NCI-H2227 treated with DMSO at 0.1 percent for 48 hours (cell line): Measurements from ENCODE around the gene OTOP3.
A peak's percentile ranks its signal among the peaks of the same experiment; 100 is the strongest.
"Not testable (repeated sequence)": the region's sequence is repeated elsewhere in the genome, so short reads cannot be mapped to it uniquely, and the experiment has no call there.

Experiments used
- DNase-seq: peaks from one replicate; lab custom pipeline; 2025; lab: John Stamatoyannopoulos, UW

The OTOP3 gene

GRCh38 chr17:74962622-74963394 lies 27.1 kb downstream of the OTOP3 start:
- no peak for DNase-seq

- DNase-seq = no peak
Observed at GRCh38 chr17:74963656-74964055, 28.0 kb downstream of the OTOP3 start.

DNA sequence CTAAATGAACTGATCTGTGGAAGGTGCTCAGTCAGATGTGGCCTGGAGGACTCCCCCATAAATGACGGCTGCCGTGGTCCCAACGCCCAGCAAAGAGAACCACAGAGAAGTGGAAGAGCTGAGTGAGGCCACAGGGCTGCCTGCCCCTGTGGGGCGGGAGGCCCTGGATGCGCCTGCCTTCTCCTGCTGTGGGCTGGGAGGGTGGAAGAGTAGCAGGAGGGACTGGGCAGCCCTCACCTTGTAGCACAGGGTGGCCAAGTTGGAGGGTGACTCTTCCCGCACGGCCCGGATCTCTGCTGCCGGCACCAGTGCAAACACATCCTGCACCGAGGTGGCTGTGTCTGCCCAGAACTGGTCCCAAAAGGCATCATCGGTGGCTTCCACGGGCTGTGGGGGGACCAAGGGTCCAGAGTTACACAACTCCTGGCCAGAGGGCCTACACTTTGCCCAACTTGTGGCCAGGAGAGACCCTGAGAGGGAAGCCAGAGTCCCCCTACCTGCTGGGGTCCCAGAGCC lies 28.6 kb downstream of the OTOP3 start:
- DNase-seq = no peak

DNA sequence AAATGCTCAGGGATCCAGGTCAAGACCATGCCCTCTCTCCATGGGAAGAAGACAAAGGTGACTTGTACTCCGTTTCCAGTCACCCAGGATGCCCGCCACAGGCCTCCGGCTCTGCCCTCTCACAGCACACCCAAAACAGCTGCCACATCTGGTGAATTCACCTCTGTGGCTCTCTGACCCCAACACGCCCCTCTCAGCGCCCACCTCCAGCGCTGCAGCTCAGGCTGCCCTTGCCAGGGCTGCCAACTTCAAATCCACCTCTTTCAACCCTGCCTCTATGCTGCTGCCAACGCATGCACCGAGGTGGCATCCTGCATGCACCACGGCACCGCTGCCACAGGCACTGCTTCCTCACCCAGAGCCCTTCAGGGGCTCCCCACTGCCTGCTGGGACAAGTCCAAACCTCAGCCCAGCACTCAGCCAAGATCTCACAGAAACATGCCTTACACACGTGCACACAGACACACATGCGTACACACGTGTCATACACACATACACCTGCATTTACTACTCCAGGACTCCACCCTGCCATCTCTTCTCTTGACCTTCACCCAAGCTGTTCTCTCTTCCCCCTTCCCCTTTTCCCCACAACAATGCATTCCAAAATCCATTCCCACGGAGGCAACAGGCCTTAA lies 29.4 kb downstream of the OTOP3 start:
- DNase-seq = no peak

DNA sequence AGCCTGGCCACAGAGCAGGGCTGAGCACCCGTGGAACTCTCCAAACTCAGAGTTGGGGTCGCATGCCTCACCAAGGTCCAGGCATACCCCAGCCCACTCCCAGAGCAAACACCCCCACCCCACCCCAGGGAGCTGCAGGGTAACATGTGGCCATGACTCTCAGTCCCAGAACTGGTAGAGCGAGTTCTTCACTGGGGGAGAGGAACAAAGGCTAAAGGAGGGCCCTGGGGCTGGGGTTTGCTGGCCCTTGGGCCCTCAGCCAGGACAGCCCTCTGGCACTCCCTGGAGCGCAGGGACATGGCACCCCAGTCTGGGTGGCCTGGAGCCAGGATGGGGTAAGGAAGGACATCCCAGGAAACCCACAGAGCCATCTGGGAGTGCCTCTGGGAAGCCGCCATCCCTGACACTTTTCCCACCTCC lies 32.7 kb downstream of the OTOP3 start:
- no peak for DNase-seq

GRCh38 chr17:74969501-74969900 lies 33.8 kb downstream of the OTOP3 start:
- not testable (repeated sequence) for DNase-seq

GRCh38 chr17:74970395-74970794 lies 34.7 kb downstream of the OTOP3 start:
- DNase-seq = no peak

GRCh38 chr17:74971069-74971841 lies 35.6 kb downstream of the OTOP3 start:
- DNase-seq = no peak

DNA sequence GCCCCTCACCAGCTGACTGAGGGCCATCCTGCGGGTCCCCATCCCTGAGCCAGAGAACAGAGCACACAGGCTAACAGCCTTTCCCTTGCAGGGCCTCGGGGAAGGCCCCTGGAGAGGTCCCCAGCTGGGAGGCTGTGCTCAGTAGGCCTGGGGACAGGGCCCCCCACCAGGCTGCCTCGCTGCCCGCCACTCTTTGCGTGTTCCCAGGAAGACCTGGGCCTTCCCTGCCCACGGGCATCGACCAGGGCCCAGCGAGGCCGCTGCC lies 36.1 kb downstream of the OTOP3 start:
- DNase-seq = no peak

- DNase-seq = peak; percentile 45
Observed at GRCh38 chr17:74972107-74972972, 36.6 kb downstream of the OTOP3 start, which contains the start of gene HID1. HID1 (minus strand) TSS chr17:74972759; CDS start chr17:74972656, 103 bp downstream.

DNA sequence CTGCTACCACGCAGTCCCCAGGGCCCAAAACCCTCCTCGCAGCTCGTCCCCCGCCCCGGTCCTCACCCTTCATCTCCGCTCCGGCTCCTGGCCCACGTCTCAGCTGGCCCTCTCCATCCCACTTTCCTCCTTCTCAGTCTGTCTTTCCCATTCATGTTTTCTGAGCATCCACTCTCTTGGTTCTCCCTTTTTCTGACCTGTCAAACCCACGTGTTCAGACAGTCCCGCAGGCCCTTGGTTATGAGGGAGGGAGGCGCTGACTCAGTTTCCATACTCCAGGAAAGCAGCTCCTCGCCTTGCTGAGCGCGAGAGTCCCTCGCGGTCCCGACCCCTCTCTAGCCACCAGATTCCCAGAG lies 37.3 kb downstream of the OTOP3 start:
- DNase-seq = no peak

- DNase-seq = no peak
Observed at GRCh38 chr17:74975943-74976342, 40.2 kb downstream of the OTOP3 start.

- DNase-seq = no peak
Observed at GRCh38 chr17:74977802-74978201, 42.1 kb downstream of the OTOP3 start.

DNA sequence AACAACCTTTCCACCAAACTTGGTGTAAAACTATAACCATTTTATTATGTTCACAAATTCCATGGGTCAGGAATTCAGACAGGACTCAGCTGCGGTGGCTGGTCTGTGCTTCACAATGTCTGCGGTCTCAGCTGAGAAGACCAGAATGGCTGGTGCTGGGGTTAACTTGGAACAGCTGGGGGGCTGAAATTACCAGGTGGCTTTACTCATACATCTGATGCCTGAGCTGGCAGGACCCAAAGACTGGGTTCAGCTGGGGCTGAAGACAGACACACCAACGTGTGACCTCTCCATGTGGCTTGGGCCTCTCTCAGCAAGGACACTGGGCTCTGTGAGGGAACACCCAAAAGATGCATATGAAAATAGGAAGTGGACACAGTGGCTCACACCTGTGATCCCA lies 42.5 kb downstream of the OTOP3 start:
- no peak for DNase-seq

DNA sequence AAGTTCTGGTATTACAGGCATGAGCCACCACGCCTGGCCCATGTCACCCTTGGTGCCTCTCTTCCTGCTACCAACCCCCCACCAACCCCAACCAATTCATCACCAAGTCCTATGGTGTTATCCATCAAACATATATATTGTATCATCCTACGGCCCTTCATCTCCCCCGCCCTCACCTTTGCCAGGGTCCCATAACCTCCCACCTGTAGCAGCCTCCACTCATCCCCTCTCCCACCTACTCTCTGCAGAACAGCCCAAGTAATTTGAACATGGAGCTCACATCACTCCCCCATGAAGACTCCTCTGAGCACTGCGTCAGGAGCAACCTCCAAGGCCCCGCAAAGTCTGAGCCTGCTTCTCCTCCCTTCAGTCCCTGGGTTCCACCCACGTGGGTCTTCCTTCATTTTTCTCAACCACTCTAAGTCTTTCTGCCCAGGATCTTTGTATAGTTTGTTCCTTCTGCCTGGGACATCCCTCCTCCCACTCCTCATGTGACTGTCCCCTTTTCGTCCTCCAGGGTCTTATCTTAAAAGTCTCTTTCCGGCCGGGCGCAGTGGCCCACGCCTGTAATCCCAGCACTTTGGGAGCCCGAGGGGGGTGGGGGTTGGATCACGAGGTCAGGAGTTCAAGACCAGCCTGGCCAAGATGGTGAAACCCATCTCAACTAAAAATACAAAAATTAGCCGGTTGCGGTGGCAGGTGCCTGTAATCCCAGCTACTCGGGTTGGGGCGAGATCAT lies 43.9 kb downstream of the OTOP3 start:
- no peak for DNase-seq

DNA sequence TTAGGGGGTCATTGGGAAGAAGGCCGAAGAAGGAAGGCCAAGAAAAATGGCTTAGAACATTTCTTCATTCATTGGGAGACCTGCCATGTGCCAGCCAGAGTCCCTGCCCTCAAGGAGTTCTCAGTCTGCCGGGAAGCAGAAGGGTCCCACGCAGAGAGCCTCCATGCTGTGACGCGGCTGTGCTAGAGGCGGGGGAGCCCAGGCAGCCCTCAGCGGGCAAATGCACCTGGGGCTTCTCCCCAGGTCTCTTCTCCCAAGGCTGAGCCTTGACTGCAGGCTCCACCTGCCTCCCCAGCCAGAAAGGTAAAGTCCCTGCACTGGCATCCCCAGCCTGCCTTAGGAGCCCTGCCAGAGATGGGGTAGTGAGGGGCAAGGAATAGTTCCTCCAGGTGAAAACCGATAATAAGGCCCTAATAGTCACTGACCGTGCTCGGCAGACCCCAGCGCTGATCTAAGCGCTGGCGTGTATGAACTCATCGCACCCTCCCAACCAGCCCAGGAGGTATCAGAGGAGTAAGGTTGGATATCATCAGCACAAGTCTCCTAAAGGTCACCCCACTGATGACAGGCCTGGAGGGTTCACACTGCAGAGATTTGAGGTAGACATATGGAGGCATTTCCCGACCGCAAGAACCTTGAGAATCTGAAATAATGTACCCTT lies 45.8 kb downstream of the OTOP3 start:
- no peak for DNase-seq

DNA sequence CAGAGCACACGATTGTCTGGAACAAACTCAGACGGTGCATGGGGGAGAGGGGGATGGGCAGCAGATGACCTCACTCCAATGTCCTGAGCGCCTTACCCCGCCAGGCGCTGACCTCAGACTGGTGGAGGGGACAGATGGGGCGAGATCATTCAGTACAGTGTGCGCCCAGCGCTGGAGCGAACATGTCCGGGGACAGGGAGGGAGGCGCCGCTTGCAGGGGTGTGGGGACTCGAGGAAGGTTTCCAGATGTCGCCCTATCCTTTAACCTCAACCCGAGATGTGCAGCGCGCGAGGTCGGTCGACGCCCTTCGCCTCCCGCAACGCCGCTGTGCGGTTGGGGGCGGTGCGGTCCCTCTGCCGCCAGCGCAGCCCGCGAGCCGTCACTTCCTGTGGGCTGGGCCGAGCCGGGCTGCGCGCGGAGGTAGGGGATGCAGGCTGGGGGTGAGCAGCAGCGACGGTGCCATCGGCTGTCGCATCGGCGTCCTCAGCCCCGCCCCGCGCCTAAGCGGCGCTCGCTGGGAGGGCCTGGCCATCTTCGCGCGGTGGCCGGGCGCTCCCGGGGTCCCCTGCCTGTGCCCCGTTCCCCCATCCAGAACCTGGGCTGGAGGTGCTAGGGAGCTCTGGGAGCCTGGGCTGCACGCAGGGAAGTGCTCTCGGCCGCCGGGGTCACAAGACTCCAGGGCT lies 46.4 kb downstream of the OTOP3 start:
- DNase-seq = peak; percentile 73

DNA sequence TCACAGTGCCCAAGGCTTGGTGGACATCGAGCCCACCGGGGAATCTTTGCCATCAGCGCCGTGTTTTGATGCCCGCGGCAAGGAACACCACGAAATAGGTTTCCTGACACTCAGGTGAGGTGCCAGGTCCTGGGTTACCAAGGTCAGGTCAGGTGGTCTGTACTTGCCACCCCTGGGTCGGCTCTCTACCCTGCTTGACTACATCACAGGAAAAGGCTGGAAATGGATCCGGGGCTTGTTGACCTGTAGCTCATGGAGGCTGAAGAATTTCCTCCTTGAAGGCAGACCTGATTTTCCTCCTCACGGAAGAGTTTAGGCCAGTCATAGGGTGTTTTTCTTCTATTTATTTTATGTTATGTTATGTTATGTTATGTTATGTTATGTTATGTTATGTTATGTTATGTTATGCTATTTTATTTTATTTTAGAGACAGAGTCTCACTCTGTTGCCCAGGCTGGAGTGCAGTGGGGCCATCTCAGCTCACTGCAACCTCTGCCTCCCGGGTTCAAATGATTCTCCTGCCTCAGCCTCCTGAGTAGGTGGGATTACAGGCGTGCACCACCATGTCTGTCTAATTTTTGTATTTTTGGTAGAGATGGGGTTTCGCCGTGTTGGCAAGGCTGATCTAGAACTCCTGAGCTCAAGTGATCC lies 47.1 kb downstream of the OTOP3 start:
- not testable (repeated sequence) for DNase-seq

DNA sequence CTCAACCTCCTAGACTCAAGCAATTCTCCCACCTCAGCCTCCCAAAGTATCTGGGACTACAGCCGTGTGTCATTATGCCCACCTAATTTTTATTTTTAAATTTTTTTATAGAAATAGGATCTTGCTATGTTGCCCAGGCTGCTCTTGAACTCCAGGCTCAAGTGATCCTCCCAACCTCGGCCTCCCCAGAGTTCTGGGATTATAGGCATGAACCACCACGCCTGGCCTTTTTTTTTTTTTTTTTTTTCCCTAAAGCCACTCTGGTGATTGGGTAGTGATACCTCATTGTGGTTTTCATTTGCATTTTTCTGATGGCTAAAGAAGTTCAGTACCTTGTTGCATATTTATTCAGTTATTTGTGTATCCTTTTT lies 50.5 kb downstream of the OTOP3 start:
- no peak for DNase-seq
